ACHN (cell line): ENCODE measurements around the gene EEPD1.
"Not testable (repeated sequence)": the region's sequence is repeated elsewhere in the genome, so short reads cannot be mapped to it uniquely, and the experiment has no call there.

Source experiments
- DNase-seq: peaks from one replicate; pipeline ENCODE4 v3.0.0-alpha.2; 2015
- in situ Hi-C: cut with HindIII; loops from 2 replicates; pipeline ENCODE4 v1.10.0; 2017; ENCODE audit warnings: low sequenced_read_pairs, low pct_ligation_motif_present, low pct_unique_long_range_greater_than_20kb

EEPD1 gene

GRCh38 chr7:36227223-36227622, 74.2 kb downstream of the EEPD1 start:
- no peak for DNase-seq
- in situ Hi-C loops = no loop called here

GRCh38 chr7:36228039-36228438, 75.0 kb downstream of the EEPD1 start:
- in situ Hi-C loops = no loop called here
- DNase-seq = no peak

- in situ Hi-C loops = no loop called here
- DNase-seq = no peak
These were observed 78.4 kb downstream of the EEPD1 start for GRCh38 chr7:36231406-36231805.

- DNase-seq = no peak
- in situ Hi-C loops = no loop called here
These were observed 79.5 kb downstream of the EEPD1 start for GRCh38 chr7:36232555-36232954.

GRCh38 chr7:36232971-36233550, 80.0 kb downstream of the EEPD1 start:
- in situ Hi-C loops = no loop called here
- DNase-seq = no peak

- in situ Hi-C loops = no loop called here
- no peak for DNase-seq
These were observed 83.0 kb downstream of the EEPD1 start for GRCh38 chr7:36236073-36236472.

- in situ Hi-C loops = no loop called here
- DNase-seq = no peak
These were observed 85.1 kb downstream of the EEPD1 start for GRCh38 chr7:36238138-36238537.

GRCh38 chr7:36243356-36243755, 90.3 kb downstream of the EEPD1 start:
- DNase-seq, in situ Hi-C loops: not testable (repeated sequence)

- in situ Hi-C loops, DNase-seq: not testable (repeated sequence)
These were observed 90.9 kb downstream of the EEPD1 start for GRCh38 chr7:36244001-36244400.

GRCh38 chr7:36244429-36244828, 91.4 kb downstream of the EEPD1 start:
- no peak for DNase-seq
- in situ Hi-C loops = no loop called here

- DNase-seq = no peak
These were observed 92.7 kb downstream of the EEPD1 start for GRCh38 chr7:36245684-36246299.

GRCh38 chr7:36249091-36249490, 96.0 kb downstream of the EEPD1 start:
- in situ Hi-C loops = no loop called here
- DNase-seq = no peak

More at GRCh38 chr7:36245684-36246299, 92.7 kb downstream of the EEPD1 start:
- in situ Hi-C loops = no loop called here

GRCh38 chr7:36253699-36254098, 100.6 kb downstream of the EEPD1 start:
- in situ Hi-C loops = no loop called here
- no peak for DNase-seq

GRCh38 chr7:36258510-36259259, 105.6 kb downstream of the EEPD1 start:
- peak; percentile 72 for DNase-seq
- in situ Hi-C loops = not testable (repeated sequence)

- no peak for DNase-seq
- in situ Hi-C loops = no loop called here
These were observed 107.4 kb downstream of the EEPD1 start for GRCh38 chr7:36260481-36260880.

- DNase-seq = no peak
- in situ Hi-C loops = no loop called here
These were observed 108.1 kb downstream of the EEPD1 start for GRCh38 chr7:36261019-36261754.

GRCh38 chr7:36262309-36263094, 109.4 kb downstream of the EEPD1 start:
- in situ Hi-C loops = no loop called here
- DNase-seq = no peak

- in situ Hi-C loops = no loop called here
- no peak for DNase-seq
These were observed 110.0 kb downstream of the EEPD1 start for GRCh38 chr7:36263095-36263484.
